ENCODE results near the gene CXorf49B. TPM values are rescaled to one million over a fixed set of nuclear protein-coding genes. Genes with fewer than 3 reads are reported as not detected.
A peak's percentile ranks its signal among the peaks of the same experiment; 100 is the strongest.
"Not testable (repeated sequence)": the region's sequence is repeated elsewhere in the genome, so short reads cannot be mapped to it uniquely, and the experiment has no call there.

Gene CXorf49B
- not detected for total RNA-seq
- not detected for polyA plus RNA-seq

- no CpG with 5 or more reads among the region's 34 CpGs for WGBS, 2 donors
- H3K4me1 ChIP-seq; H3K27me3 ChIP-seq; FAIRE-seq; ATAC-seq; H3K9me3 ChIP-seq; H3K36me3 ChIP-seq; DNase-seq; intact Hi-C loops (cut with DNase I); H3K4me3 ChIP-seq; H3K27ac ChIP-seq: not testable (repeated sequence)
Measured at GRCh38 chrX:71763049-71763448, at the start of gene CXorf49B. TSS of gene CXorf49B (plus strand) at chrX:71763349. CDS start at chrX:71763424, 75 bp downstream.

DNA sequence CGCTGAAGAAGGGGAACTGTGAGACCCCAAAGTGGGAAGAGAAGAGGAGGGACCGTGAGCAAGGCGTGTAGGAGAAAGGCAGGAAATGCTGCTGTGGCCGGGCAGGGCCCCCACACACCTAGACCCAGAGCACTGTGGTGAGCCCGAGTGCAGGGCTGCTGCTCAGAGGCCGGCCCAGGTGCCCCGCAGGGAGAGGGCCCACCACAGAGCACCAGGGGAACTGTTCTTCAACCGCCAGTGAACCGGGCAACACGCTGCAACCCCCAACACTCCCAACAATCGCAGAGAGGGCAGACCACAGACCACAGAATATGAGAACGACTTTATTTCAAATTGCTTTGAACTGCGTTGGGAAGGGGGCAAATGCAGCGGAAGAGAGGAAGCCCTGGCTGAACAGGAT lies 49.1 kb upstream of the CXorf49B start:
- DNase-seq; H3K27ac ChIP-seq; H3K27me3 ChIP-seq; FAIRE-seq; intact Hi-C loops (cut with DNase I); H3K36me3 ChIP-seq; H3K4me3 ChIP-seq; H3K4me1 ChIP-seq; H3K9me3 ChIP-seq; ATAC-seq: not testable (repeated sequence)
- WGBS, 2 donors, result no CpG with 5 or more reads among the region's 14 CpGs

DNA sequence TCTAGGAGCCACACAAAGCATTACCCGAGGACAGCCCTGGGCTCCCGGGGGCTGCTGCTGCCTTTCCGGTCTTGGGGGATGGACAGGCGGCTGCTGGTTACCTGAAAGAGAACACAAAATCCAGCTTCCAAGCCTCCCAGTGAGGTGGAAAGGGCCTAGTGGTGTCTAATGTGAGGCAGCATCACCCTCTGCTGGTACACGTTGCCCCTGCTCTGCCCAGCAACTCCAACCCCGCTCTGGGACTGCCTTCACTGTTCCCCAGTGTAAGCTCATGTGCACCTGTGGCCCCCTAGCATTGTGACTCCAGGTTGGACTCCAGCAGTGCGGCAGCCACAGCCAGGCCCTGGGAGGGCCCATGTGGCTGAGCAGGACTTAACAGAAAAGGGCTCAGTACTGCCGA lies 47.6 kb upstream of the CXorf49B start:
- H3K36me3 ChIP-seq; intact Hi-C loops (cut with DNase I); H3K4me3 ChIP-seq; H3K27ac ChIP-seq; H3K4me1 ChIP-seq; ATAC-seq; DNase-seq; H3K9me3 ChIP-seq; H3K27me3 ChIP-seq; FAIRE-seq: not testable (repeated sequence)
- no CpG with 5 or more reads among the region's 8 CpGs for WGBS, 2 donors

GRCh38 chrX:71716323-71716722 lies 46.8 kb upstream of the CXorf49B start:
- H3K36me3 ChIP-seq; DNase-seq; H3K9me3 ChIP-seq; H3K27ac ChIP-seq; intact Hi-C loops (cut with DNase I); H3K4me1 ChIP-seq; H3K4me3 ChIP-seq; H3K27me3 ChIP-seq; FAIRE-seq: not testable (repeated sequence)
- WGBS, 2 donors, result no CpG with 5 or more reads among the region's 12 CpGs
- peak in 2 of 4 donors; percentile 32 to 37 for ATAC-seq

GRCh38 chrX:71718185-71718584 lies 45.0 kb upstream of the CXorf49B start, which contains the start of gene CXorf49:
TSS of gene CXorf49 (minus strand) at chrX:71718285. CDS start at chrX:71718151, 134 bp downstream.
- H3K4me1 ChIP-seq; intact Hi-C loops (cut with DNase I); DNase-seq; FAIRE-seq; H3K27ac ChIP-seq; H3K36me3 ChIP-seq; ATAC-seq; H3K4me3 ChIP-seq; H3K9me3 ChIP-seq; H3K27me3 ChIP-seq: not testable (repeated sequence)
- WGBS, 2 donors, result no CpG with 5 or more reads among the region's 30 CpGs

- H3K27me3 ChIP-seq; H3K27ac ChIP-seq; H3K4me3 ChIP-seq; FAIRE-seq; intact Hi-C loops (cut with DNase I); H3K36me3 ChIP-seq; H3K4me1 ChIP-seq; ATAC-seq; H3K9me3 ChIP-seq: not testable (repeated sequence)
- 78 to 85% methylated on average over 4 to 9 of the region's 30 CpGs for WGBS, 2 donors
- peak in 2 of 6 donors; percentile 21 to 57 for DNase-seq
Measured at GRCh38 chrX:71719195-71719594, 44.0 kb upstream of the CXorf49B start.

DNA sequence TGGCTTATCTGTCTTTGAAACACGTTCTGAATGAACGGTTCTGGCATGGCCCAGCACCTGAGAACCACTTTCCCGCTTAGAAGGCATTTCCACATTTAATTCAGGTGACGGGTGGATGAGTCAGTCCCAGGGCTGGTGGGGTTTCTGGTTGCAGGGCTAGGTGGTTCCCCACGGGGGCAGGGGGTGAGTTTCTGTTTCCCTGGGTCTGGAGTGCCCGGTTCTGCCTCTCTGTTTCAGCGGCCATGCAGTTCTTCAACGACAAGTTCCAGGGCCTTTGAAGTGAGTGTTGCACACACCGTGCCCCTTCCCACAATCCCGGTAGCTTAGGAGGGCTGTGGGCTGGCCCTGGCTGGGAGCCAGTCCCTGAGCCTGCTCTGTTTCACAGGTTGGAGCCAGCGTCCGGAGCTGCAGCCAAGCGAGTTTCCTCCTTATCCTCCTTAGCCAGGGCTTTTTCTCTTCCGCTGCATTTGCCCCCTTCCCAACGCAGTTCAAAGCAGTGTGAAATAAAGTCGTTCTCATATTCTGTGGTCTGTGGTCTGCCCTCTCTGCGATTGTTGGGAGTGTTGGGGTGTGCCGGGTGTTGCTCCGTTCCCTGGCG lies 42.8 kb upstream of the CXorf49B start:
- H3K36me3 ChIP-seq; H3K4me3 ChIP-seq; intact Hi-C loops (cut with DNase I); H3K9me3 ChIP-seq; FAIRE-seq; H3K4me1 ChIP-seq; H3K27ac ChIP-seq; H3K27me3 ChIP-seq; DNase-seq: not testable (repeated sequence)
- WGBS, 2 donors, result no CpG with 5 or more reads among the region's 20 CpGs
- ATAC-seq, result peak in 2 of 4 donors; percentile 41 to 44

DNA sequence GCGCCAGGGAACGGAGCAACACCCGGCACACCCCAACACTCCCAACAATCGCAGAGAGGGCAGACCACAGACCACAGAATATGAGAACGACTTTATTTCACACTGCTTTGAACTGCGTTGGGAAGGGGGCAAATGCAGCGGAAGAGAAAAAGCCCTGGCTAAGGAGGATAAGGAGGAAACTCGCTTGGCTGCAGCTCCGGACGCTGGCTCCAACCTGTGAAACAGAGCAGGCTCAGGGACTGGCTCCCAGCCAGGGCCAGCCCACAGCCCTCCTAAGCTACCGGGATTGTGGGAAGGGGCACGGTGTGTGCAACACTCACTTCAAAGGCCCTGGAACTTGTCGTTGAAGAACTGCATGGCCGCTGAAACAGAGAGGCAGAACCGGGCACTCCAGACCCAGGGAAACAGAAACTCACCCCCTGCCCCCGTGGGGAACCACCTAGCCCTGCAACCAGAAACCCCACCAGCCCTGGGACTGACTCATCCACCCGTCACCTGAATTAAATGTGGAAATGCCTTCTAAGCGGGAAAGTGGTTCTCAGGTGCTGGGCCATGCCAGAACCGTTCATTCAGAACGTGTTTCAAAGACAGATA lies 2.4 kb upstream of the CXorf49B start:
- WGBS, 2 donors, result no CpG with 5 or more reads among the region's 20 CpGs
- peak in 1 of 4 donors; percentile 47 for ATAC-seq
- H3K27ac ChIP-seq; H3K9me3 ChIP-seq; H3K27me3 ChIP-seq; H3K4me3 ChIP-seq; FAIRE-seq; intact Hi-C loops (cut with DNase I); DNase-seq; H3K36me3 ChIP-seq; H3K4me1 ChIP-seq: not testable (repeated sequence)

DNA sequence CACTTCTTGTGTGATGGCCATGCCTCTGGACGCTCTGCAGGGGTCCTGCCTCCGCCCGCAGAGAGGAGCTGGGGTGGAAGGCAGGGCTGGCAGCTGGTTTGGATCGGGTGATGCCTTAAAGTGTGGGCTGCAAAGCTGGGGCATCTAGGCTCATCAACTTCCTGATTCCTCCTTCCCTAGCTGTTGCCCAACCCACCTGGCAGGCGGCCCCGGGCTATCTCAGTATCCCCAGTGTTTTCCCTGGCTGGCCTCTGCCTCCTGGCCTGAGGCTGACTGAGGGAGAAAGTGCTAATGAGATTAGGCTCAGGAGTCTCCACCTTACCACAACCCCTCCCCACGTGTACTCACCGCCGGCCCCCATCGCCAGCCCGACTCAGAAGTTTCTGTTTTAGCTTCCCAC lies 1.7 kb downstream of the CXorf49B start:
- H3K27me3 ChIP-seq; H3K36me3 ChIP-seq; intact Hi-C loops (cut with DNase I); H3K9me3 ChIP-seq; H3K27ac ChIP-seq; H3K4me3 ChIP-seq; ATAC-seq; DNase-seq; H3K4me1 ChIP-seq; FAIRE-seq: not testable (repeated sequence)
- WGBS, 2 donors, result no CpG with 5 or more reads among the region's 11 CpGs

GRCh38 chrX:71765613-71766012 lies 2.5 kb downstream of the CXorf49B start:
- WGBS, 2 donors, result no CpG with 5 or more reads among the region's 8 CpGs
- H3K27me3 ChIP-seq; H3K4me3 ChIP-seq; H3K36me3 ChIP-seq; H3K9me3 ChIP-seq; intact Hi-C loops (cut with DNase I); H3K4me1 ChIP-seq; H3K27ac ChIP-seq; ATAC-seq; DNase-seq; FAIRE-seq: not testable (repeated sequence)

- not testable (repeated sequence) for ATAC-seq, FAIRE-seq, H3K9me3 ChIP-seq
Measured at GRCh38 chrX:71767134-71767533, 4.0 kb downstream of the CXorf49B start.

GRCh38 chrX:71778322-71778721 lies 15.2 kb downstream of the CXorf49B start:
- H3K27me3 ChIP-seq; intact Hi-C loops (cut with DNase I); H3K9me3 ChIP-seq; H3K27ac ChIP-seq; H3K4me1 ChIP-seq; H3K36me3 ChIP-seq; H3K4me3 ChIP-seq; FAIRE-seq; DNase-seq; ATAC-seq: not testable (repeated sequence)
- WGBS, 2 donors, result no CpG with 5 or more reads among the region's 12 CpGs

More at GRCh38 chrX:71767134-71767533, 4.0 kb downstream of the CXorf49B start:
- H3K27me3 ChIP-seq; H3K4me1 ChIP-seq; DNase-seq; H3K27ac ChIP-seq; intact Hi-C loops (cut with DNase I); H3K4me3 ChIP-seq; H3K36me3 ChIP-seq: not testable (repeated sequence)
- WGBS, 2 donors, result no CpG with 5 or more reads among the region's 14 CpGs

All from pancreas (tissue), 10 donors.